Ovary (tissue), 3 donors: ENCODE results near the gene ATP2C2.

Source experiments
- CTCF ChIP-seq, 3 donors: fragments of 450-650 bp in 2 of 3; fragments of 200-600 bp in 1 of 3; IDR thresholded peaks; one replicate each; pipeline versions ENCODE4 v1.5.1 to v1.8.0; 2016 to 2022; ENCODE audit warnings: antibody characterized with exemption in 3 of 3, mild to moderate bottlenecking in 1 of 3
- POLR2A ChIP-seq: fragments of 450-650 bp; IDR thresholded peaks from one replicate; pipeline ENCODE4 v1.6.1; 2017; ENCODE audit warnings: antibody characterized with exemption, mild to moderate bottlenecking, moderate library complexity
- donor health status: DM: no; HTN: no; CAD: no.

- TF ChIP-seq POLR2A = no peak
- TF ChIP-seq CTCF (IDR thresholded peaks at IDR 0.05) = no peak
These were observed 119.0 kb downstream of the ATP2C2 start for GRCh38 chr16:84487358-84487757.
